SJSA1 (cell line): ENCODE results near the gene CT45A3. TPM values are rescaled to one million over a fixed set of nuclear protein-coding genes. Genes with fewer than 3 reads are reported as not detected.
"Not testable (repeated sequence)": the region's sequence is repeated elsewhere in the genome, so short reads cannot be mapped to it uniquely, and the experiment has no call there.

Experiments
- DNase-seq, 2 experiments: peaks; one replicate each; pipeline ENCODE4 v3.0.0-alpha.2; 2015 to 2020; ENCODE audit warnings: low spot score in 2 of 2, low read depth in 1 of 2
- H3K27ac ChIP-seq: fragments of 250-450 bp; sonication (Bioruptor Pico); 2 replicates; pipeline ENCODE4 v1.5.1; 2020; ENCODE audit warnings: mild to moderate bottlenecking, moderate library complexity
- H3K27me3 ChIP-seq: fragments of 250-450 bp; sonication (Bioruptor Pico); replicated peaks from 2 replicates; pipeline ENCODE4 v1.5.1; 2020; ENCODE audit warnings: mild to moderate bottlenecking, moderate library complexity
- H3K36me3 ChIP-seq: fragments of 250-450 bp; sonication (Bioruptor Pico); 2 replicates; pipeline ENCODE4 v1.5.1; 2020; ENCODE audit warnings: mild to moderate bottlenecking
- H3K4me1 ChIP-seq: fragments of 250-450 bp; sonication (Bioruptor Pico); replicated peaks from 2 replicates; pipeline ENCODE4 v1.6.1; 2021; ENCODE audit warnings: mild to moderate bottlenecking
- H3K4me3 ChIP-seq: fragments of 250-450 bp; sonication (Bioruptor Pico); 2 replicates; pipeline ENCODE4 v1.5.1; 2020; ENCODE audit warnings: mild to moderate bottlenecking
- H3K9me3 ChIP-seq: fragments of 250-450 bp; sonication (Bioruptor Pico); replicated peaks from 2 replicates; pipeline ENCODE4 v1.5.1; 2020; ENCODE audit warnings: mild to moderate bottlenecking
- total RNA-seq: library from RNA; depleted of rRNA; stranded (reverse); fragments of >200 nt; shearing (Covaris generic); gene quantifications from 2 replicates; pipeline ENCODE4 v1.2.3, GENCODE V29; 2014; rRNA removed

CT45A3 gene, protein sequence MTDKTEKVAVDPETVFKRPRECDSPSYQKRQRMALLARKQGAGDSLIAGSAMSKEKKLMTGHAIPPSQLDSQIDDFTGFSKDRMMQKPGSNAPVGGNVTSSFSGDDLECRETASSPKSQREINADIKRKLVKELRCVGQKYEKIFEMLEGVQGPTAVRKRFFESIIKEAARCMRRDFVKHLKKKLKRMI
- not detected in 2 replicates for total RNA-seq

DNA sequence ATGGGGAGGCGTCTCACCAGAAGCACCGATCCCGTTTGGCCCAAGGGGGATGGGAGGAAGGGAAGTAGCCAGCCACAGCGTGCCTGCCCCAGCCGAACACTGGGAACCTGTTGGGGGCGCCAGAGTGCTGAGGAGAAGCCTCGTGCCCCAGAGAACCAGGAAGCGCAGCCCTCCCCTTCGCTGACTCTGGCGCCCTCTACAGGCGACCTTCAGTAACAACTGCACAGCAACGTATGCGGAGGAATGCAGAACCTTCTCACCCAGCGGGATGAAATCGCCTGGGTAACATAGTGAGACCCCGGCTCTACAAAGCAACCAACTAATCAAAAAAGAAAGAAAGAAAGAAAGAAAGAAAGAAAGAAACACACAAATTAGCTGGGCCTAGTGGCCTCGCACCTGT lies at the start of gene CT45A3:
CT45A3 (minus strand) TSS at position 101 of the 400 bp plus-strand sequence. CDS start 3,747 bp downstream, outside the sequence.
- not testable (repeated sequence) for H3K9me3 ChIP-seq, H3K27ac ChIP-seq, DNase-seq, H3K4me1 ChIP-seq, H3K4me3 ChIP-seq, H3K36me3 ChIP-seq, H3K27me3 ChIP-seq

DNA sequence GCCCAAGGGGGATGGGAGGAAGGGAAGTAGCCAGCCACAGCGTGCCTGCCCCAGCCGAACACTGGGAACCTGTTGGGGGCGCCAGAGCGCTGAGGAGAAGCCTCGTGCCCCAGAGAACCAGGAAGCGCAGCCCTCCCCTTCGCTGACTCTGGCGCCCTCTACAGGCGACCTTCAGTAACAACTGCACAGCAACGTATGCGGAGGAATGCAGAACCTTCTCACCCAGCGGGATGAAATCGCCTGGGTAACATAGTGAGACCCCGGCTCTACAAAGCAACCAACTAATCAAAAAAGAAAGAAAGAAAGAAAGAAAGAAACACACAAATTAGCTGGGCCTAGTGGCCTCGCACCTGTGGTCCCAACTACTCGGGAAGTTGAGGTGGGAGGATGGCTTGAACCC lies 34.7 kb upstream of the CT45A3 start, which contains the start of gene CT45A6:
CT45A6 (minus strand) TSS at position 101 of the 400 bp plus-strand sequence. CDS start 3,794 bp downstream, outside the sequence.
- not testable (repeated sequence) for H3K9me3 ChIP-seq, H3K36me3 ChIP-seq, H3K4me3 ChIP-seq, H3K27me3 ChIP-seq, H3K4me1 ChIP-seq, DNase-seq, H3K27ac ChIP-seq

DNA sequence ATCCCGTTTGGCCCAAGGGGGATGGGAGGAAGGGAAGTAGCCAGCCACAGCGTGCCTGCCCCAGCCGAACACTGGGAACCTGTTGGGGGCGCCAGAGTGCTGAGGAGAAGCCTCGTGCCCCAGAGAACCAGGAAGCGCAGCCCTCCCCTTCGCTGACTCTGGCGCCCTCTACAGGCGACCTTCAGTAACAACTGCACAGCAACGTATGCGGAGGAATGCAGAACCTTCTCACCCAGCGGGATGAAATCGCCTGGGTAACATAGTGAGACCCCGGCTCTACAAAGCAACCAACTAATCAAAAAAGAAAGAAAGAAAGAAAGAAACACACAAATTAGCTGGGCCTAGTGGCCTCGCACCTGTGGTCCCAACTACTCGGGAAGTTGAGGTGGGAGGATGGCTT lies 17.4 kb upstream of the CT45A3 start, which contains the start of gene CT45A5:
CT45A5 (minus strand) TSS at position 101 of the 400 bp plus-strand sequence. CDS start 3,774 bp downstream, outside the sequence.
- H3K27me3 ChIP-seq, H3K4me3 ChIP-seq, H3K9me3 ChIP-seq, H3K27ac ChIP-seq, H3K36me3 ChIP-seq, DNase-seq, H3K4me1 ChIP-seq: not testable (repeated sequence)

DNA sequence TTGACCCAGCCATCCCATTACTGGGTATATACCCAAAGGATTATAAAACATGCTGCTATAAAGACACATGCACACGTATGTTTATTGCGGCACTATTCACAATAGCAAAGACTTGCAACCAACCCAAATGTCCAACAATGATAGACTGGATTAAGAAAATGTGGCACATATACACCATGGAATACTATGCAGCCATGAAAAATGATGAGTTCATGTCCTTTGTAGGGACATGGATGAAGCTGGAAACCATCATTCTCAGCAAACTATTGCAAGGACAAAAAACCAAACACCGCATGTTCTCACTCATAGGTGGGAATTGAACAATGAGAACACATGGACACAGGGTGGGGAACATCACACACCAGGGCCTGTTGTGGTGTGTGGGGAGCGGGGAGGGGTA lies 23.3 kb downstream of the CT45A3 start:
- not testable (repeated sequence) for H3K4me3 ChIP-seq, H3K36me3 ChIP-seq, H3K9me3 ChIP-seq, DNase-seq, H3K27ac ChIP-seq, H3K27me3 ChIP-seq, H3K4me1 ChIP-seq

DNA sequence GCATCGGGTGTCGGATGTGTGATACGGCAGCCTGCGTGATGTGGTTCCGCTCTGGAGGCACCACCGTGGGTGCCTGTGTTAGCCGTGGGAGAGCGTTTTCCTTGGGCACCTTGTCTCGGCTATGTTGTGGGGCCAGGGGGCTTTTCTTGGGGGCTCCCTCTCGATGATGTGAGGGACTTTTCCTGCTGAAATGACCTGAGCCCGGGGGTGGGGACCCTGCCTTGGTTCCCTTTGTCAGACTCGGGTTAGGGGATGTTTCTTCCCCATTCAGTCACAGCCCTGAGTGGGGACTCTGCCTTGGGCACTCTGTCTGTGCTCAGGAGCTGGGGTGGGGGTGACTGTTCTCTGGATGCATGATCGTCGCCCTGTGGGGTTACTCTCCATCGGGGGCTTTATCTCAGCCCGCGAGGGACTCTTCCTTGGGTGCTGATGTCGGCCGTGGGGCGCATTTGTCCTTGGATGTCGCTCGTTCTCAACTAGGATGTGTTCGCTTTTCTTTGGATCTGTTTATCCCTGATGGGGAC lies 26.7 kb downstream of the CT45A3 start:
- no peak for DNase-seq
- no peaks in the 10 kb centered on the region for H3K36me3 ChIP-seq
- no peaks in the 10 kb centered on the region for H3K27me3 ChIP-seq
- no peak overlapping the region for H3K4me3 ChIP-seq
- H3K9me3 ChIP-seq: no peaks in the 10 kb centered on the region
- no peak overlapping the region for H3K27ac ChIP-seq
- H3K4me1 ChIP-seq: no peaks in the 10 kb centered on the region

DNA sequence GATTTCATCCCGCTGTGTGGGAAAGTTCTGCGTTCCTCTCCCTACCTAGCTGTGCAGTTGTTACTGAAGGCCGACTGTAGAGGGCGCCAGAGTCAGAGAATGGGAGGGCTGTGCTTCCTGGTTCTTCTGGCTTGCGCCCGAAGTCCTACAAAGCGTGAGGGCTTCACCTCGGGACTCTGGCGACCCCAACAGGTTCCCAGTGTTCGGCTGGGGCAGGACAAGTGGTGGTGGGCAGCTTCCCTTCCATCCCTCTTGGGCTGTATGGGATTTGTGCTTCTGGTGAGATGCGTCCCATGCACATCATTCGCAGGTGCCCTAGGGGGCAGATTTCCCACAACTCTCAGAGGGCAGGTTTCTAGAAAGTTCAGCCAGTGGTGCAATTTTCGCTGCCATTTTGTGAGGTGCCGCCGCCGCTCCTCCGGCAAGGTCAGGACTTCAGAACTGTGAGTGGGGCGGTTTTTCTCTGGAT lies 27.3 kb downstream of the CT45A3 start:
- Histone ChIP-seq H3K9me3 (no peaks in the 10 kb centered on the region), H3K36me3 (no peaks in the 10 kb centered on the region), H3K4me3 (no peak overlapping the region), H3K4me1 (no peaks in the 10 kb centered on the region), H3K27me3 (no peaks in the 10 kb centered on the region), H3K27ac (no peak overlapping the region)
- peak in 1 of 2 experiments; percentile 1 for DNase-seq

DNA sequence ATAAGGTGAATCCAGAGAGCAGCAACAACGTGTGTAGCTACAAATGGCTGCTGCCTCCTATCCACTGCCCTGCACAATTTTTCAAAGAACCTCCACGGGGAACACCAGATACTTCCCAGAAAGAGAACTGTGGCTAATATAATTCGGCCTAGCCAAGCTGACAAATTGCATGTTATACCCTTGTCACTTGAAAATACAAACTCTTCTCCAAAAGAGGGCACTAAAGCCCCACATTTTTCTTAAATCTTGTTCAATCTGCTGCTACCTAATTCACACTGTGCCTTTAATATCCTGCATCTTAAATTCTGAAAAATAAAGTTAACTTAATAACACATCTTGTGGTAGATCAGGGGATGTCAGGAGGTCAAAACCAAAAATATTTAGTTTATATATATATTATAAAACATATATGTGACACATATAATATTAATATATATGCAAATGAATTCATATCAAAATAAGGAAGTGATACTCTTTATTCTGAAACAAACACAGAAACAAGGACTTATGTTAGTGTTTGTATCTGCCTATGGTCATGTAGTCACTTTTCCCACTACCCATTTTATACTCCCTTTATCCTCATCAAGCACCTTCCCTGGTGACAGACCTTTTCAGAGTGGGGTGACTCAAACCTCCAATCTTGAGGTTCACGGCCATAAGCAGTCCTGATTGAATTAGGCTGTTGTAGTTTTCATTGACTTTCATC lies 30.5 kb downstream of the CT45A3 start:
- DNase-seq: no peak
- H3K9me3 ChIP-seq: no peaks in the 10 kb centered on the region

DNA sequence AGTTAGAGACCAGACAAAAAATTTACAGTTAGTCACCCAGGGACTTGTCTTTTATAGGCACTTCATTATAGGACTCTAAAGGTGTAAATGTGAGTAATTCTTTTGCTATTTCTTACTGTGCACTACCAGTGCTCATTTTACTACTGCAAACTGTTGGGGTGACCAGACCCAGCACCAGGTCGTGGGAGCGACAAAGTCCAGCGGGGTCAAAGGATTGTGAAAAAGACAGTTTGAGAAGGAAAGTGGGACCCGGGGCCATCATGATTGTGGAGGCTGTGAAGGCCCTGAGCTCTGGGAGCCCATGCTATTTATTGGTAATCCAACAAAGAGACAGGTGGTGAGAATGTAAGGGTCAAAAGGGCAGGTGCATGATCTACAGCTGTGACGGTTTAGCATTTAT lies 33.3 kb downstream of the CT45A3 start:
- H3K4me3 ChIP-seq, H3K36me3 ChIP-seq, H3K27ac ChIP-seq, H3K4me1 ChIP-seq, DNase-seq, H3K9me3 ChIP-seq, H3K27me3 ChIP-seq: not testable (repeated sequence)

More for the DNA sequence above, 30.5 kb downstream of the CT45A3 start:
- Histone ChIP-seq H3K36me3 (no peaks in the 10 kb centered on the region), H3K4me3 (no peak overlapping the region), H3K4me1 (no peaks in the 10 kb centered on the region), H3K27me3 (no peaks in the 10 kb centered on the region), H3K27ac (no peak overlapping the region)

DNA sequence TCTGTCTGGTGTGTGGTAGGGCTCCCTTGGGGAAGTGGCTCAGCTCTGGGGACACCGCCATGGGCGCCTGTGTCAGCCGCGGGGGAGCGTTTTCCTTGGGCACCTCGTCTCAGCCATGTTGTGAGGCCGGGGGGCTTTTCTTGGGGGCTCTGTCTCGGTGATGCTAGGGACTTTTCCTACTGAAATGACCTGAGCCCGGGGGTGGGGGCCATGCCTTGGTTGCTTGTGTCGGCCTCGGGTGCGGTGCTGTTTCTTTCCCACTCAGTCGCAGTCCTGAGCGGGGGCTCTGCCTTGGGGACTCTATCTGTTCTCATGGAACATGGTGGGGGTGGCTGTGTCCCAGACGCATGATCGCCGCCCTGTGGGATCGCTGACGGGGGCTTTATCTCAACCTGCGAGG lies 54.2 kb downstream of the CT45A3 start:
- no peak for DNase-seq
- no peaks in the 10 kb centered on the region for H3K27me3 ChIP-seq
- no peak overlapping the region for H3K27ac ChIP-seq
- H3K4me1 ChIP-seq: no peaks in the 10 kb centered on the region
- H3K4me3 ChIP-seq: no peak overlapping the region
- H3K36me3 ChIP-seq: no peaks in the 10 kb centered on the region
- no peaks in the 10 kb centered on the region for H3K9me3 ChIP-seq

DNA sequence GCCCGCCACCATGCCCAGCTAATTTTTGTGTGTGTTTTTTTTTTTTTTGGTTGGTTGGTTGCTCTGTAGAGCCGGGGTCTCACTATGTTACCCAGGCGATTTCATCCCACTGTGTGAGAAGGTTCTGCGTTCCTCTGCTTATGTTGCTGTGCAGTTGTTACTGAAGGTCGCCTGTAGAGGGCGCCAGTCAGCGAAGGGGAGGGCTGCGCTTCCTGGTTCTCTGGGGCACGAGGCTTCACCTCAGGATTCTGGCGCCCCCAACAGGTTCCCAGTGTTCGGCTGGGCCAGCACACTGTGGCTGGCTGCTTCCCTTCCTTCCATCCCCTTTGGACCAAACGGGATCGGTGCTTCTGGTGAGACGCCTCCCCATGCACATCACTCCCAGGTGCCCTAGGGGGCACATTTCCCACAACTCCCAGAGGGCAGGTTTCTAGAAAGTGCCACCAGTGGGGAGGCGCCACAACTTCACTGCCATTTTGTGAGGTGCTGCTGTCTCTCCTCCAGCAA lies 54.8 kb downstream of the CT45A3 start, which contains the start of gene CT45A1:
CT45A1 (plus strand) TSS at position 457 of the 507 bp plus-strand sequence. CDS start 5,302 bp downstream, outside the sequence.
- not testable (repeated sequence) for H3K27me3 ChIP-seq, H3K4me1 ChIP-seq, H3K36me3 ChIP-seq, H3K9me3 ChIP-seq, H3K4me3 ChIP-seq, DNase-seq, H3K27ac ChIP-seq

Other genes starting within 250 kb of the CT45A3 start
- 3.9 and 4.0 TPM in 2 replicates for gene INTS6L, start 247.5 kb downstream of the CT45A3 start, total RNA-seq
- not detected in 2 replicates for gene CT45A1, start 54.6 kb downstream of the CT45A3 start, total RNA-seq
- not detected in 2 replicates for gene CT45A5, start 17.3 kb upstream of the CT45A3 start, total RNA-seq
- not detected in 2 replicates for gene CT45A6, start 34.6 kb upstream of the CT45A3 start, total RNA-seq
- not detected in 2 replicates for gene CT45A2, start 51.8 kb upstream of the CT45A3 start, total RNA-seq
- gene CT45A7, start 69.1 kb upstream of the CT45A3 start, total RNA-seq: not detected in 2 replicates
- not detected in 2 replicates for gene CT45A8, start 86.3 kb upstream of the CT45A3 start, total RNA-seq
- gene CT45A9, start 103.6 kb upstream of the CT45A3 start, total RNA-seq: not detected in 2 replicates
- not detected in 2 replicates for gene CT45A10, start 125.3 kb upstream of the CT45A3 start, total RNA-seq
- gene SAGE1, start 125.5 kb upstream of the CT45A3 start, total RNA-seq: not detected in 2 replicates
- gene MMGT1, start 205.8 kb upstream of the CT45A3 start, total RNA-seq: 32.4 and 39.4 TPM in 2 replicates
- gene SLC9A6, start 217.2 kb upstream of the CT45A3 start, total RNA-seq: 23.6 and 23.9 TPM in 2 replicates